Measurements from ENCODE around the gene MARVELD3.
"Not testable (repeated sequence)": the region's sequence is repeated elsewhere in the genome, so short reads cannot be mapped to it uniquely, and the experiment has no call there.

- TF ChIP-seq EZH2 (IDR thresholded peaks at IDR 0.05; ENCODE audit: borderline replicate concordance, insufficient read depth, low read depth, low read length, poor library complexity, severe bottlenecking), result not testable (repeated sequence)
- TF ChIP-seq, protein P1, sequence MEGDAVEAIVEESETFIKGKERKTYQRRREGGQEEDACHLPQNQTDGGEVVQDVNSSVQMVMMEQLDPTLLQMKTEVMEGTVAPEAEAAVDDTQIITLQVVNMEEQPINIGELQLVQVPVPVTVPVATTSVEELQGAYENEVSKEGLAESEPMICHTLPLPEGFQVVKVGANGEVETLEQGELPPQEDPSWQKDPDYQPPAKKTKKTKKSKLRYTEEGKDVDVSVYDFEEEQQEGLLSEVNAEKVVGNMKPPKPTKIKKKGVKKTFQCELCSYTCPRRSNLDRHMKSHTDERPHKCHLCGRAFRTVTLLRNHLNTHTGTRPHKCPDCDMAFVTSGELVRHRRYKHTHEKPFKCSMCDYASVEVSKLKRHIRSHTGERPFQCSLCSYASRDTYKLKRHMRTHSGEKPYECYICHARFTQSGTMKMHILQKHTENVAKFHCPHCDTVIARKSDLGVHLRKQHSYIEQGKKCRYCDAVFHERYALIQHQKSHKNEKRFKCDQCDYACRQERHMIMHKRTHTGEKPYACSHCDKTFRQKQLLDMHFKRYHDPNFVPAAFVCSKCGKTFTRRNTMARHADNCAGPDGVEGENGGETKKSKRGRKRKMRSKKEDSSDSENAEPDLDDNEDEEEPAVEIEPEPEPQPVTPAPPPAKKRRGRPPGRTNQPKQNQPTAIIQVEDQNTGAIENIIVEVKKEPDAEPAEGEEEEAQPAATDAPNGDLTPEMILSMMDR (IDR thresholded peaks at IDR 0.05), result not testable (repeated sequence)
These were observed 27.6 kb upstream of the MARVELD3 start for GRCh38 chr16:71598426-71598825.

All from B cell (primary cell).